HL-60 (cell line): ENCODE results near the gene TNIP1.

Experiments used
- CTCF ChIP-seq: IDR thresholded peaks from one replicate; pipeline ENCODE4 v1.5.1; 2011; ENCODE audit warnings: low read length, control low read depth, inconsistent platforms; ENCODE audit not compliant: insufficient read depth
- POLR2AphosphoS5 ChIP-seq: IDR thresholded peaks from 2 replicates; pipeline ENCODE4 v1.6.1; 2012; ENCODE audit warnings: low read depth

GRCh38 chr5:151070449-151070848 is 10.4 kb downstream of the TNIP1 start:
- TF ChIP-seq CTCF (no peak), POLR2AphosphoS5 (no peak)
